Measurements from ENCODE around the gene AJAP1.

DNA sequence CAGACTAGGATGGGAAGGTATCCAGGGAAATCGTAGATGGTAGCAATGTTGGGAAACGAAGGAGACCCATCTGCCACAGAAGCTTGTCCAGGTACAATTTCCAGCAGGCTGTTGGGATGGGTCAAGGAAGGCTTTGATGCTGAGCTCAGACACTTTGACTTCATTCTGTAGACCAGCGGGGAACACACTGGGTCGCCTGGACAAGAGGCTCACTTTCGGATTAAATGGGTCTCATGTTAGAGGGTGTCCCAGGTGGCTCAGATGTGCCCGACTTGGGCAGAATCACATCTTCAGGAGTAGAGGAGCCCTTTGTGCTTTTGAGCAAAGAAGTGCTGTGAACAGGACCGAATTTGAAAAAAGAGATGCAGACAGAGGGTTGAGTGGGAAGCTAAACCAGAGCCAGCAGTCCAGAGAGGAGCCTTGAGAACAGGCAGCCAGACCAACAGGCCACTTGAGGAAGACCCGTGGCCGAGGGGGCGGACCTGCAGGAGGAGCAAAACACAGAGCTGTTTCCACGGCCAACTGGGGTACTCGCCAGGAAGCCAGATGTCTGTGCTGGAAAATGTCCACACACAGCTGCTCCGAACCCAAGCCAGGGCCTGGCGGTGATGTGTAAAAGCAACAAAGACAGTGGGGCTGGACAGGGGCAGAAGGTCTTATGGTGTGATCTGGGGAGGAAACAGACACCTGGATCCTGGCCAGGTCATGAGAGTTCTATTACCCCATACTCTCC lies 146.9 kb downstream of the AJAP1 start:
- TF ChIP-seq, protein P1, sequence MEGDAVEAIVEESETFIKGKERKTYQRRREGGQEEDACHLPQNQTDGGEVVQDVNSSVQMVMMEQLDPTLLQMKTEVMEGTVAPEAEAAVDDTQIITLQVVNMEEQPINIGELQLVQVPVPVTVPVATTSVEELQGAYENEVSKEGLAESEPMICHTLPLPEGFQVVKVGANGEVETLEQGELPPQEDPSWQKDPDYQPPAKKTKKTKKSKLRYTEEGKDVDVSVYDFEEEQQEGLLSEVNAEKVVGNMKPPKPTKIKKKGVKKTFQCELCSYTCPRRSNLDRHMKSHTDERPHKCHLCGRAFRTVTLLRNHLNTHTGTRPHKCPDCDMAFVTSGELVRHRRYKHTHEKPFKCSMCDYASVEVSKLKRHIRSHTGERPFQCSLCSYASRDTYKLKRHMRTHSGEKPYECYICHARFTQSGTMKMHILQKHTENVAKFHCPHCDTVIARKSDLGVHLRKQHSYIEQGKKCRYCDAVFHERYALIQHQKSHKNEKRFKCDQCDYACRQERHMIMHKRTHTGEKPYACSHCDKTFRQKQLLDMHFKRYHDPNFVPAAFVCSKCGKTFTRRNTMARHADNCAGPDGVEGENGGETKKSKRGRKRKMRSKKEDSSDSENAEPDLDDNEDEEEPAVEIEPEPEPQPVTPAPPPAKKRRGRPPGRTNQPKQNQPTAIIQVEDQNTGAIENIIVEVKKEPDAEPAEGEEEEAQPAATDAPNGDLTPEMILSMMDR (IDR thresholded peaks at IDR 0.05), result no peak
- TF ChIP-seq POLR2A (IDR thresholded peaks at IDR 0.05), result no peak

Measured in esophagus squamous epithelium (tissue), 4 donors.